DOHH2 (cell line): ENCODE results near the gene SLC6A2.

Source experiments
- EZH2phosphoT487 ChIP-seq: fragments of 200-600 bp; sonication (generic); IDR thresholded peaks from 2 replicates; pipeline ENCODE4 v1.6.1; 2017; ENCODE audit warnings: borderline replicate concordance, mild to moderate bottlenecking, antibody characterized with exemption, low read length, moderate library complexity, mixed read lengths
- TF ChIP-seq, protein P1 (sequence below): fragments of 200-600 bp; sonication (generic); IDR thresholded peaks from one replicate; pipeline ENCODE4 v1.5.1; 2014; ENCODE audit warnings: antibody characterized with exemption, mild to moderate bottlenecking, low read depth, low read length; ENCODE audit not compliant: poor library complexity, severe bottlenecking

DNA sequence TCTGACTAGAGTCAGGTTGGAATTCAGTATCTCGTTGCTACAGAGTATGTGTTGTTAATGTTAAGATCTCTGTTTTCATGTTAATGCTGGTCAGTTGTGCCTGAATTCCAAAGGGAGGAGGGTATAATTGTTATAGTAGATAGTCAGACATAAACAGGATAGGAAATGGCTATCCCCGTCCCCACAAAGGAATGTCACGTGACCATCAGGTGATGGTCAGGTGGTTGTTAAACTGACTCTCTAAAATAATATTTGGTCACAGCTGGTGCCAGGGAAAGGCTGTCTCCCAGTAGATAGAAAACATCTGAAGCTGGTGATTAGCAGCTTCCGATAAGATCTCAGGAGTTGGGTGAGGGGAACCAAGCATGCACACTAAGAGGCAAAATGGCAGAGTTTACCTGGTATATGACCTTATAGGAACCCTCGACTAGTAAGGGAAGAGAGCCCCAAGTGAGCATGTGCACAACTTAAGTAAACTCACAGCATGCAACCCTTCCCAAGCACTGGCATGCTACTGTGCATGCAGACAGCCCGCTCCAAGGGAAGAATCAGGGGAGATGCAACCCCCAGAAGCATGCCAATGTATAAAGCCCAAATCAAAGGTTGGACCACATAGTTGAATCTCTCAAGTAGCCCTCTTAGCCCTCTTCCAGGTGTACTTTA, 27.4 kb upstream of the SLC6A2 start:
- TF ChIP-seq, protein P1, sequence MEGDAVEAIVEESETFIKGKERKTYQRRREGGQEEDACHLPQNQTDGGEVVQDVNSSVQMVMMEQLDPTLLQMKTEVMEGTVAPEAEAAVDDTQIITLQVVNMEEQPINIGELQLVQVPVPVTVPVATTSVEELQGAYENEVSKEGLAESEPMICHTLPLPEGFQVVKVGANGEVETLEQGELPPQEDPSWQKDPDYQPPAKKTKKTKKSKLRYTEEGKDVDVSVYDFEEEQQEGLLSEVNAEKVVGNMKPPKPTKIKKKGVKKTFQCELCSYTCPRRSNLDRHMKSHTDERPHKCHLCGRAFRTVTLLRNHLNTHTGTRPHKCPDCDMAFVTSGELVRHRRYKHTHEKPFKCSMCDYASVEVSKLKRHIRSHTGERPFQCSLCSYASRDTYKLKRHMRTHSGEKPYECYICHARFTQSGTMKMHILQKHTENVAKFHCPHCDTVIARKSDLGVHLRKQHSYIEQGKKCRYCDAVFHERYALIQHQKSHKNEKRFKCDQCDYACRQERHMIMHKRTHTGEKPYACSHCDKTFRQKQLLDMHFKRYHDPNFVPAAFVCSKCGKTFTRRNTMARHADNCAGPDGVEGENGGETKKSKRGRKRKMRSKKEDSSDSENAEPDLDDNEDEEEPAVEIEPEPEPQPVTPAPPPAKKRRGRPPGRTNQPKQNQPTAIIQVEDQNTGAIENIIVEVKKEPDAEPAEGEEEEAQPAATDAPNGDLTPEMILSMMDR: no peak
- TF ChIP-seq EZH2phosphoT487: no peak
